CD4-positive, alpha-beta T cell treated with Interleukin-2 at 100 ng/mL for 4 hours (primary cell): Measurements from ENCODE around the gene ZYG11B.
"Not testable (repeated sequence)": the region's sequence is repeated elsewhere in the genome, so short reads cannot be mapped to it uniquely, and the experiment has no call there.

Experiments used
- DNase-seq: peaks from one replicate; pipeline ENCODE4 v3.0.0-alpha.2; 2020; ENCODE audit warnings: low spot score

ZYG11B gene

GRCh38 chr1:52756020-52756419 is 29.8 kb downstream of the ZYG11B start:
- DNase-seq = no peak

GRCh38 chr1:52759908-52760307 is 33.7 kb downstream of the ZYG11B start:
- DNase-seq = no peak

- DNase-seq = no peak
These were observed 41.5 kb downstream of the ZYG11B start for GRCh38 chr1:52767596-52768280.

GRCh38 chr1:52769346-52770033 is 43.2 kb downstream of the ZYG11B start:
- no peak for DNase-seq

GRCh38 chr1:52771384-52771783 is 45.1 kb downstream of the ZYG11B start:
- DNase-seq = no peak

- no peak for DNase-seq
These were observed 59.9 kb downstream of the ZYG11B start for GRCh38 chr1:52786148-52786547.

- DNase-seq = not testable (repeated sequence)
These were observed 64.2 kb downstream of the ZYG11B start for GRCh38 chr1:52790429-52790828.

GRCh38 chr1:52792036-52792435 is 65.8 kb downstream of the ZYG11B start:
- no peak for DNase-seq

GRCh38 chr1:52793717-52794116 is 67.5 kb downstream of the ZYG11B start:
- not testable (repeated sequence) for DNase-seq

- DNase-seq = no peak
These were observed 69.2 kb downstream of the ZYG11B start for GRCh38 chr1:52795464-52795863.

GRCh38 chr1:52798331-52798730 is 72.1 kb downstream of the ZYG11B start:
- DNase-seq = no peak

GRCh38 chr1:52801011-52801410 is 74.8 kb downstream of the ZYG11B start:
- DNase-seq = no peak

GRCh38 chr1:52804083-52804482 is 77.8 kb downstream of the ZYG11B start:
- not testable (repeated sequence) for DNase-seq

GRCh38 chr1:52814465-52814864 is 88.2 kb downstream of the ZYG11B start:
- no peak for DNase-seq

- not testable (repeated sequence) for DNase-seq
These were observed 94.6 kb downstream of the ZYG11B start for GRCh38 chr1:52820830-52821229.

- no peak for DNase-seq
These were observed 99.6 kb downstream of the ZYG11B start for GRCh38 chr1:52825868-52826267.

- DNase-seq = no peak
These were observed 108.5 kb downstream of the ZYG11B start for GRCh38 chr1:52834798-52835197.

GRCh38 chr1:52836035-52836434 is 109.8 kb downstream of the ZYG11B start:
- DNase-seq = no peak

GRCh38 chr1:52839175-52839574 is 112.9 kb downstream of the ZYG11B start:
- not testable (repeated sequence) for DNase-seq

- DNase-seq = peak; percentile 49
These were observed 116.5 kb downstream of the ZYG11B start, which contains the start of gene ZYG11A for GRCh38 chr1:52842643-52843310. Gene ZYG11A, plus strand, starts transcription at chr1:52842760. Its CDS starts 124 bp downstream, at chr1:52842884.

- DNase-seq = not testable (repeated sequence)
These were observed 118.9 kb downstream of the ZYG11B start for GRCh38 chr1:52845119-52845518.

- no peak for DNase-seq
These were observed 122.2 kb downstream of the ZYG11B start for GRCh38 chr1:52848423-52848822.

GRCh38 chr1:52850951-52851350 is 124.7 kb downstream of the ZYG11B start:
- no peak for DNase-seq
